ENCODE results near the gene HSFX3.

HSFX3 gene

GRCh38 chrX:149569770-149570169 is 20.0 kb upstream of the HSFX3 start:
- H3K9me2 ChIP-seq (replicated peaks; ENCODE audit: low read depth, low read length) = no peaks in the 10 kb centered on the region
- no peak overlapping the region for H3K9ac ChIP-seq (ENCODE audit: low read depth, low read length, poor library complexity, severe bottlenecking)
- H3F3A ChIP-seq (ENCODE audit: low read depth) = no peaks in the 10 kb centered on the region
- H3K9me3 ChIP-seq (ENCODE audit: insufficient read depth, low read depth, low read length) = no peaks in the 10 kb centered on the region
- no peak overlapping the region for H3K4me3 ChIP-seq (ENCODE audit: low read length, poor library complexity, severe bottlenecking)
- no peaks in the 10 kb centered on the region for H3K4me1 ChIP-seq (ENCODE audit: insufficient read depth, low read length, poor library complexity, severe bottlenecking)
- H3K36me3 ChIP-seq (ENCODE audit: insufficient read depth, low read length) = no peaks in the 10 kb centered on the region
- no peak overlapping the region for H3K4me2 ChIP-seq (ENCODE audit: low read depth, low read length, poor library complexity, severe bottlenecking)
- TF ChIP-seq EZH2phosphoT487 (IDR thresholded peaks at IDR 0.05; ENCODE audit: borderline replicate concordance) = no peak
- H3K79me2 ChIP-seq (ENCODE audit: insufficient read depth, low read length) = no peaks in the 10 kb centered on the region
- H3K27me3 ChIP-seq (ENCODE audit: insufficient read depth, low read length, poor library complexity, severe bottlenecking) = no peaks in the 10 kb centered on the region
- no peak overlapping the region for H2AFZ ChIP-seq (ENCODE audit: low read length)
- no peaks in the 10 kb centered on the region for H4K20me1 ChIP-seq (ENCODE audit: insufficient read depth, low read length, poor library complexity, severe bottlenecking)

DNA sequence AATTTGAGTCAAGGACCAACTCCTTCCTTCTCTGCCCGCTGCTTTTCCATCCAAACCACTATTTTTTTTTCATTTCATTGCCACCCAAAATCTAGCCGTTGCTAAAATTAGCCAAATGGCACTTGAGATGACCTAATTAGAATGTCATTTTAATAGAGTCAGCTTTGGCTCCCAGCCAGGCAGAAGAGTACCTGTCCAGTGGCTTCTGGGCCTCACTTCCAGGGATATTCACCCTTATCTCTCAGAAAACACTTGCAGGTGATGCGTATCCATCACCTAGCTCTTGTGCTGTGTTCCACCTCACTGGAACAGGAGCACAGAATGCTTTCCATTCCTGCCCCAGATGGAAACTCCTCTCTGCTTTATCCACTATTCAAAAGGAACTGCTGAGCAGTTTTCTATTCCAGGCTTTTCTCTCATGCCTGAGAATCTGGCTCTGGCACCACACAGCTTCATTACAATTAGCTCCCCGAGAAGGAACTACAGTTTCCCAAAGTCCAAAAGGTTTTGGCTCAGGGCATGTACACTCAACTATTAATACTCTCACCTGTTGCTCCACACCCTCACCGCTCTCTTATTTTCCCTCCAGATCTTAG is 19.1 kb upstream of the HSFX3 start:
- Histone ChIP-seq H3K27me3 (ENCODE audit: insufficient read depth, low read length, poor library complexity, severe bottlenecking) (no peaks in the 10 kb centered on the region), H3K4me3 (ENCODE audit: low read length, poor library complexity, severe bottlenecking) (no peak overlapping the region), H3K79me2 (ENCODE audit: insufficient read depth, low read length) (no peaks in the 10 kb centered on the region), H3K4me2 (ENCODE audit: low read depth, low read length, poor library complexity, severe bottlenecking) (no peak overlapping the region), H3K9me2 (replicated peaks; ENCODE audit: low read depth, low read length) (no peaks in the 10 kb centered on the region), H2AFZ (ENCODE audit: low read length) (no peak overlapping the region), H3F3A (ENCODE audit: low read depth) (no peaks in the 10 kb centered on the region), H3K4me1 (ENCODE audit: insufficient read depth, low read length, poor library complexity, severe bottlenecking) (no peaks in the 10 kb centered on the region), H3K9me3 (ENCODE audit: insufficient read depth, low read depth, low read length) (no peaks in the 10 kb centered on the region), H4K20me1 (ENCODE audit: insufficient read depth, low read length, poor library complexity, severe bottlenecking) (no peaks in the 10 kb centered on the region), H3K9ac (ENCODE audit: low read depth, low read length, poor library complexity, severe bottlenecking) (no peak overlapping the region), H3K36me3 (ENCODE audit: insufficient read depth, low read length) (no peaks in the 10 kb centered on the region)
- TF ChIP-seq, protein P1, sequence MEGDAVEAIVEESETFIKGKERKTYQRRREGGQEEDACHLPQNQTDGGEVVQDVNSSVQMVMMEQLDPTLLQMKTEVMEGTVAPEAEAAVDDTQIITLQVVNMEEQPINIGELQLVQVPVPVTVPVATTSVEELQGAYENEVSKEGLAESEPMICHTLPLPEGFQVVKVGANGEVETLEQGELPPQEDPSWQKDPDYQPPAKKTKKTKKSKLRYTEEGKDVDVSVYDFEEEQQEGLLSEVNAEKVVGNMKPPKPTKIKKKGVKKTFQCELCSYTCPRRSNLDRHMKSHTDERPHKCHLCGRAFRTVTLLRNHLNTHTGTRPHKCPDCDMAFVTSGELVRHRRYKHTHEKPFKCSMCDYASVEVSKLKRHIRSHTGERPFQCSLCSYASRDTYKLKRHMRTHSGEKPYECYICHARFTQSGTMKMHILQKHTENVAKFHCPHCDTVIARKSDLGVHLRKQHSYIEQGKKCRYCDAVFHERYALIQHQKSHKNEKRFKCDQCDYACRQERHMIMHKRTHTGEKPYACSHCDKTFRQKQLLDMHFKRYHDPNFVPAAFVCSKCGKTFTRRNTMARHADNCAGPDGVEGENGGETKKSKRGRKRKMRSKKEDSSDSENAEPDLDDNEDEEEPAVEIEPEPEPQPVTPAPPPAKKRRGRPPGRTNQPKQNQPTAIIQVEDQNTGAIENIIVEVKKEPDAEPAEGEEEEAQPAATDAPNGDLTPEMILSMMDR (conservative IDR thresholded peaks at IDR 0.05; ENCODE audit: low read length) = no peak
- no peak for TF ChIP-seq EZH2phosphoT487 (IDR thresholded peaks at IDR 0.05; ENCODE audit: borderline replicate concordance)

DNA sequence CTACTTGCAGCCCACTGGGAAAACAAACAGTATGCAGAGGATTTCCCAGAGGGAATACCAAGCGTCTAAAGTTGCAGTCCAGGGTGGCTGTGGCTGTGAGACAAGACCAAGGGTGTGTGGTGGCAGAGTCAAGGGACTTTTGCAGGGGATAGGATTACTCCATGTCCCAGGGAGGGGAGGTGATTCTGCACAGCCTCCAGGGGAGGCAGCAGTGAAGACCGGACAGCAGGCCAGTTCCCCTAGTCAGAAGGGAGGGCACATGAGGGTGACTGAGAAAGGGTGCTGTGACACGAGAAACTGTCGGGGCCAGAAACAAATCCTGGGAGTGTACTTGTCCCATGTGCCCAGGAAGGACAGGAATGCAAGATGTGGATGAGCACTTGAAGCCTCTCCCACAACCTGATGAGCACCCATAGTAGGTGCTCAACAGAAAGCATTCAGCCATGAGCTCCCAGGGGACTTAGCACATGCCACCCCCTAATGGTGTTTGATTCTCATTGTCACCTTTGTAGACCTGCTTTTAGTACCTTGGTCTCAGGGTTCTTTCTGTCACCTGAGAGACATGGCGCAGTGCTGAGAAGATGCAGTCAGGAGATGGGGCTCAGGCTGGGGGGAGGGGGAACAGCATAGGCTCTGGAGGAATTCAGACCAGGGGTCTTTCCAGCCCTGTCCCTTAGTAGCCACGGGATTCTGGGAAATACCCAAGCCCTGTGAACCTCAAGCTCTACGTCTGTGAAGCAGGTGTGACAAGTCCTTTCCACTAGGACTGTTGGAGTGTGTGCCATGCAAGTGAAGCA is 18.1 kb upstream of the HSFX3 start:
- Histone ChIP-seq H3K27me3 (ENCODE audit: insufficient read depth, low read length, poor library complexity, severe bottlenecking) (no peaks in the 10 kb centered on the region), H3K36me3 (ENCODE audit: insufficient read depth, low read length) (no peaks in the 10 kb centered on the region), H3K4me3 (ENCODE audit: low read length, poor library complexity, severe bottlenecking) (no peak overlapping the region), H4K20me1 (ENCODE audit: insufficient read depth, low read length, poor library complexity, severe bottlenecking) (no peaks in the 10 kb centered on the region), H3K4me2 (ENCODE audit: low read depth, low read length, poor library complexity, severe bottlenecking) (no peak overlapping the region), H3K4me1 (ENCODE audit: insufficient read depth, low read length, poor library complexity, severe bottlenecking) (no peaks in the 10 kb centered on the region), H3K9me2 (replicated peaks; ENCODE audit: low read depth, low read length) (no peaks in the 10 kb centered on the region), H2AFZ (ENCODE audit: low read length) (no peak overlapping the region), H3F3A (ENCODE audit: low read depth) (no peaks in the 10 kb centered on the region), H3K9me3 (ENCODE audit: insufficient read depth, low read depth, low read length) (no peaks in the 10 kb centered on the region), H3K79me2 (ENCODE audit: insufficient read depth, low read length) (no peaks in the 10 kb centered on the region), H3K9ac (ENCODE audit: low read depth, low read length, poor library complexity, severe bottlenecking) (no peak overlapping the region)
- TF ChIP-seq EZH2phosphoT487 (IDR thresholded peaks at IDR 0.05; ENCODE audit: borderline replicate concordance) = no peak
- TF ChIP-seq, protein P1 (conservative IDR thresholded peaks at IDR 0.05; ENCODE audit: low read length) = no peak
